Skeletal muscle cell (primary cell): ENCODE data around the gene PRIMPOL.
"Not testable (repeated sequence)": the region's sequence is repeated elsewhere in the genome, so short reads cannot be mapped to it uniquely, and the experiment has no call there.

Experiments used
- DNase-seq: peaks from one replicate; pipeline ENCODE4 v3.0.0-alpha.2; 2010; ENCODE audit warnings: low read depth
- H3K4me3 ChIP-seq: 2 replicates; pipeline ENCODE4 v1.5.1; 2011; ENCODE audit warnings: low read depth, mild to moderate bottlenecking, control low read depth, low read length, moderate library complexity

Gene PRIMPOL

GRCh38 chr4:184741651-184742050 is 92.1 kb downstream of the PRIMPOL start:
- not testable (repeated sequence) for DNase-seq, H3K4me3 ChIP-seq

- DNase-seq: no peak
- H3K4me3 ChIP-seq: no peak overlapping the region
Measured at GRCh38 chr4:184743650-184744049, 94.1 kb downstream of the PRIMPOL start.

- DNase-seq: no peak
- no peak overlapping the region for H3K4me3 ChIP-seq
Measured at GRCh38 chr4:184744236-184744635, 94.7 kb downstream of the PRIMPOL start.
